ENCODE data around the gene LRRC75A. TPM values are rescaled to one million over a fixed set of nuclear protein-coding genes. Genes with fewer than 3 reads are reported as not detected.
A peak's percentile ranks its signal among the peaks of the same experiment; 100 is the strongest.
"Not testable (repeated sequence)": the region's sequence is repeated elsewhere in the genome, so short reads cannot be mapped to it uniquely, and the experiment has no call there.

Gene LRRC75A
- total RNA-seq, 1 experiment from 2014 or later, result 15.8 TPM

DNA sequence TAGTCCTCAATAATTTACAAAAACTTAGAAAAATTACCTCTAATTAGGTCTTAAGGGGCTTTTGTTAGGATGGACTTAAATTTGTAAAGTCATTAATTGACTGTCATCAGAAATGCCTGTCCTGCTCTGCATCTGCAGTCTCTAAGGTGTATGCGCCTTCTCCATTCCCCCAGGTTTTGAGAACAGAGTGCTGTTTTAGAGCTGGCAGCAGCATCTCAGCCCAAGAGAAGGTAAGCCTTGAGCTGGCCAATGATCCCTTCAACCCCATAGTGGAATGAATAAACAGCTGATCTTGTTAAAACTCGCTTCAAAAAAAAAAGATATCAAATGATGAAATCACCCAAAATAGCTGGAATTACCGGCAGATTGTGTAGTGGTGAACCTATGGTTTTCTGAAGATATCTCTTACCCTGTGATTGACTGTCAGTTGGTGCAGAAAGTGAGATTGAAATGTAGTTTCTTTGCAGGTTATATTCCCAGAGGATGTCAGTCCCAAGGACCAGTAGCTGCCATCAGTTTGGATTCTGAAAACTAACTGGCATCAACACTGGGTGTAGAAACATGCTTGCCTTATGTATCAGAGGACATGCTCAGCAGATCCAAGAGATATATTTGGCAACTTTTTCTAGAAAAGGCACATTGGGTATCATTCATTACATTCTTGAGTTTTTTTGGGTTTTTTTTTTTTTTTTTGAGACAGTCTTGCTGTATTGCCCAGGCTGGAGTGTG lies 50.9 kb downstream of the LRRC75A start:
- no peak for DNase-seq
- peaks cover 41% of the 10 kb centered on the region for H3K36me3 ChIP-seq (ENCODE audit: low read depth)
- no peaks in the 10 kb centered on the region for H3K27me3 ChIP-seq (ENCODE audit: insufficient read depth, low read depth)
- no peaks in the 10 kb centered on the region for H3K9me3 ChIP-seq (ENCODE audit: insufficient read depth, low read depth)
- H3K9me2 ChIP-seq (ENCODE audit: insufficient read depth), result no peaks in the 10 kb centered on the region
- ChIA-PET POLR2A (ENCODE audit: unreplicated experiment) (interaction anchor here (0.5 to 0.7 kb wide), 5 partner anchors 51 to 214 kb away, joined by 3 to 5 read pairs (median 4); no protein-coding TSS in a partner anchor), CTCF (interaction anchor here (0.7 to 0.8 kb wide), 5 partner anchors 10 to 158 kb away, joined by 4 to 7 read pairs (median 4); no protein-coding TSS in a partner anchor)
- peak overlapping the region; percentile 87 for H3K4me2 ChIP-seq
- no TSS peak for BruUV-seq (replicated peaks)
- intact Hi-C loops (cut with micrococcal nuclease; ENCODE audit: unreplicated experiment), result no loop called here
- peaks cover 42% of the 10 kb centered on the region for H4K20me1 ChIP-seq (ENCODE audit: insufficient read depth)
- TF ChIP-seq, protein P1, sequence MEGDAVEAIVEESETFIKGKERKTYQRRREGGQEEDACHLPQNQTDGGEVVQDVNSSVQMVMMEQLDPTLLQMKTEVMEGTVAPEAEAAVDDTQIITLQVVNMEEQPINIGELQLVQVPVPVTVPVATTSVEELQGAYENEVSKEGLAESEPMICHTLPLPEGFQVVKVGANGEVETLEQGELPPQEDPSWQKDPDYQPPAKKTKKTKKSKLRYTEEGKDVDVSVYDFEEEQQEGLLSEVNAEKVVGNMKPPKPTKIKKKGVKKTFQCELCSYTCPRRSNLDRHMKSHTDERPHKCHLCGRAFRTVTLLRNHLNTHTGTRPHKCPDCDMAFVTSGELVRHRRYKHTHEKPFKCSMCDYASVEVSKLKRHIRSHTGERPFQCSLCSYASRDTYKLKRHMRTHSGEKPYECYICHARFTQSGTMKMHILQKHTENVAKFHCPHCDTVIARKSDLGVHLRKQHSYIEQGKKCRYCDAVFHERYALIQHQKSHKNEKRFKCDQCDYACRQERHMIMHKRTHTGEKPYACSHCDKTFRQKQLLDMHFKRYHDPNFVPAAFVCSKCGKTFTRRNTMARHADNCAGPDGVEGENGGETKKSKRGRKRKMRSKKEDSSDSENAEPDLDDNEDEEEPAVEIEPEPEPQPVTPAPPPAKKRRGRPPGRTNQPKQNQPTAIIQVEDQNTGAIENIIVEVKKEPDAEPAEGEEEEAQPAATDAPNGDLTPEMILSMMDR (conservative IDR thresholded peaks at IDR 0.05), result no peak
- TF ChIP-seq EZH2 (IDR thresholded peaks at IDR 0.05; ENCODE audit: low read depth), result no peak
- no peak overlapping the region for H2AFZ ChIP-seq
- H3K79me2 ChIP-seq (ENCODE audit: low read depth), result peaks cover 43% of the 10 kb centered on the region
- peak overlapping the region; percentile 88 for H3K27ac ChIP-seq
- H3F3A ChIP-seq (ENCODE audit: insufficient read depth, low read depth), result peaks cover 65% of the 10 kb centered on the region
- peaks cover 20% of the 10 kb centered on the region for H3K4me1 ChIP-seq (replicated peaks; ENCODE audit: insufficient read depth)
- peak overlapping the region; percentile 98 for H3K4me3 ChIP-seq

DNA sequence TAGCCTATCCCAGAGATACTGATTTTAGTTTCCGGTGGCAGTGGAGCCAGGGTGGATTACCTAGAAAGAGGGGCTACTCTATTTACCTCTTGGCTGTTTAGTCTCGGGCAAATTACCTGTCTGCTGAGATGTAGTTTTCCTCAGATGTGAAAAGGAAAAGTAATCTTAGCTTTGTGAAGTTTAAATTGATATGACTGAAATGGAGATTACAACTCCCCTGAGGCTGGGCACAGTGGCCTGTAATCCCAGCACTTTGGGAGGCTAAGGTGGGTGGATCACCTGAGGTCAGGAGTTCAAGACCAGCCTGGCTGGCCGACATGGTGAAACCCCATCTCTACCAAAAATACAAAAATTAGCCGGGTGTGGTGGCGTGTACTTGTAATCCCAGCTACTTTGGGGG lies 51.6 kb downstream of the LRRC75A start:
- CTCF ChIA-PET, result interaction anchor here (0.7 kb wide), 2 partner anchors 13 to 63 kb away, joined by 4 read pairs; no protein-coding TSS in a partner anchor
- peaks cover 41% of the 10 kb centered on the region for H4K20me1 ChIP-seq (ENCODE audit: insufficient read depth)
- intact Hi-C loops (cut with micrococcal nuclease; ENCODE audit: unreplicated experiment), result not testable (repeated sequence)

DNA sequence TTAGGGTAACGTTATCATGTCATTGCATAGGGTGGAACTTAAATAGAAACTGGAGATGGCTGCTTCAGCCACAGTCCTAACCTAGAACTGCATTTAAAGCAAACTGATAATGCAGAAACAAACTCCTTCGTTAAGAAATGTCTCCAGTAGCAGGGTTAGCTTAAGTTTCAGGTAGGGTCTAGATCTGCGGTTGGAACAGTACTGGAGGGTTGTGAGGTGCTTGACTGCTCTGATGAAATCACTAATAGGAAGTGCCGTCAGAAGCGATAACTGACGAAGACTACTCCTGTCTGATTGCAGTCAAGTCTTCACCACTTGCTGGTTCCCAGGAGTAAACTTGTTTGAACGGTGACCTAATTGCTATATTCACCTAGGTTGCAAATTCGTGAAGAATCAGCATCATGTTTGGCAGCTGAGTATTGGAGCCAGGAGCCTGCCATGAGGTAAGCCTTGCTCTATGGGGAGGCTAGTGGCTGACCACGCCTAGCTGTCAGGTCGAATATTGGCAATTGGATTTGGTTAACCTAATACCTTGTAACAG lies 52.1 kb downstream of the LRRC75A start:
- TF ChIP-seq, protein P1 (conservative IDR thresholded peaks at IDR 0.05), result no peak
- TF ChIP-seq EZH2 (IDR thresholded peaks at IDR 0.05; ENCODE audit: low read depth), result no peak
- H3K79me2 ChIP-seq (ENCODE audit: low read depth), result peaks cover 43% of the 10 kb centered on the region
- no peaks in the 10 kb centered on the region for H3K9me3 ChIP-seq (ENCODE audit: insufficient read depth, low read depth)
- H3K4me3 ChIP-seq, result peak overlapping the region; percentile 98
- H3K36me3 ChIP-seq (ENCODE audit: low read depth), result peaks cover 41% of the 10 kb centered on the region
- H3F3A ChIP-seq (ENCODE audit: insufficient read depth, low read depth), result peaks cover 62% of the 10 kb centered on the region
- peak overlapping the region; percentile 88 for H3K27ac ChIP-seq
- intact Hi-C loops (cut with micrococcal nuclease; ENCODE audit: unreplicated experiment), result loop anchor here (2.0 to 5.0 kb wide), 3 partner anchors 21 to 223 kb away; partner anchors contain the start of genes NCOR1 and PIGL
- ChIA-PET CTCF (interaction anchor here (0.7 kb wide), 1 partner anchor 63 kb away, joined by 4 read pairs; no protein-coding TSS in a partner anchor), POLR2A (ENCODE audit: unreplicated experiment) (interaction anchor here (0.5 to 0.9 kb wide), 2 partner anchors 76 to 655 kb away, joined by 4 read pairs; no protein-coding TSS in a partner anchor)
- no TSS peak for BruUV-seq (replicated peaks)
- peaks cover 20% of the 10 kb centered on the region for H3K4me1 ChIP-seq (replicated peaks; ENCODE audit: insufficient read depth)
- peaks cover 38% of the 10 kb centered on the region for H4K20me1 ChIP-seq (ENCODE audit: insufficient read depth)
- no peak overlapping the region for H2AFZ ChIP-seq
- DNase-seq, result no peak
- peak overlapping the region; percentile 87 for H3K4me2 ChIP-seq
- H3K27me3 ChIP-seq (ENCODE audit: insufficient read depth, low read depth), result no peaks in the 10 kb centered on the region
- no peaks in the 10 kb centered on the region for H3K9me2 ChIP-seq (ENCODE audit: insufficient read depth)

More for the DNA sequence above, 51.6 kb downstream of the LRRC75A start:
- not testable (repeated sequence) for BruUV-seq (replicated peaks); H3K9me3 ChIP-seq (ENCODE audit: insufficient read depth, low read depth); H2AFZ ChIP-seq; H3K9me2 ChIP-seq (ENCODE audit: insufficient read depth); H3K27me3 ChIP-seq (ENCODE audit: insufficient read depth, low read depth); DNase-seq
- Histone ChIP-seq H3K4me1 (replicated peaks; ENCODE audit: insufficient read depth) (peaks cover 20% of the 10 kb centered on the region), H3K4me2 (peak overlapping the region; percentile 87), H3K27ac (peak overlapping the region; percentile 88), H3F3A (ENCODE audit: insufficient read depth, low read depth) (peaks cover 62% of the 10 kb centered on the region), H3K4me3 (peak overlapping the region; percentile 98), H3K36me3 (ENCODE audit: low read depth) (peaks cover 41% of the 10 kb centered on the region), H3K79me2 (ENCODE audit: low read depth) (peaks cover 43% of the 10 kb centered on the region)
- POLR2A ChIA-PET (ENCODE audit: unreplicated experiment), result interaction anchor here (0.5 to 0.6 kb wide), 2 partner anchors 67 to 654 kb away, joined by 4 read pairs; no protein-coding TSS in a partner anchor
